ENCODE measurements around the gene FLT4.
A peak's percentile ranks its signal among the peaks of the same experiment; 100 is the strongest.

The FLT4 gene

GRCh38 chr5:180593446-180594206 lies 55.8 kb downstream of the FLT4 start:
- no peak overlapping the region for H3K4me3 ChIP-seq (ENCODE audit: low read length)
- no peaks in the 10 kb centered on the region for H3K9me3 ChIP-seq (ENCODE audit: insufficient read depth, low read depth, low read length)
- 93% methylated on average over 19 of the region's 19 CpGs for WGBS
- H3K27ac ChIP-seq (ENCODE audit: low read depth, low read length), result no peak overlapping the region
- H3K27me3 ChIP-seq (ENCODE audit: insufficient read depth, low read length), result peaks cover 51% of the 10 kb centered on the region
- no peaks in the 10 kb centered on the region for H3K4me1 ChIP-seq (ENCODE audit: insufficient read depth, low read length)
- no peak overlapping the region for H3K9ac ChIP-seq (ENCODE audit: low read depth, low read length)
- H3K36me3 ChIP-seq (ENCODE audit: insufficient read depth, low read length), result no peaks in the 10 kb centered on the region

GRCh38 chr5:180592176-180592575 lies 57.2 kb downstream of the FLT4 start:
- Histone ChIP-seq H3K27ac (ENCODE audit: low read depth, low read length) (no peak overlapping the region), H3K9me3 (ENCODE audit: insufficient read depth, low read depth, low read length) (no peaks in the 10 kb centered on the region), H3K4me3 (ENCODE audit: low read length) (no peak overlapping the region), H3K27me3 (ENCODE audit: insufficient read depth, low read length) (peaks cover 66% of the 10 kb centered on the region), H3K4me1 (ENCODE audit: insufficient read depth, low read length) (no peaks in the 10 kb centered on the region), H3K36me3 (ENCODE audit: insufficient read depth, low read length) (no peaks in the 10 kb centered on the region), H3K9ac (ENCODE audit: low read depth, low read length) (no peak overlapping the region)
- 70% methylated on average over 10 of the region's 10 CpGs for WGBS

- no peaks in the 10 kb centered on the region for H3K4me1 ChIP-seq (ENCODE audit: insufficient read depth, low read length)
- peaks cover 66% of the 10 kb centered on the region for H3K27me3 ChIP-seq (ENCODE audit: insufficient read depth, low read length)
- H3K27ac ChIP-seq (ENCODE audit: low read depth, low read length), result no peak within 1 kb of the TSS
- peak within 1 kb of the TSS; percentile 47; the same call in 1 of the 2 replicates for H3K9ac ChIP-seq (ENCODE audit: low read depth, low read length)
- 6% methylated on average over 60 of the region's 60 CpGs for WGBS
- no peaks in the 10 kb centered on the region for H3K36me3 ChIP-seq (ENCODE audit: insufficient read depth, low read length)
- H3K9me3 ChIP-seq (ENCODE audit: insufficient read depth, low read depth, low read length), result no peaks in the 10 kb centered on the region
- peak within 1 kb of the TSS; percentile 51 for H3K4me3 ChIP-seq (ENCODE audit: low read length)
Measured at GRCh38 chr5:180591311-180591887, 58.0 kb downstream of the FLT4 start, which contains the start of gene SCGB3A1. TSS of gene SCGB3A1 (minus strand) at chr5:180591499. CDS start at chr5:180591462, 37 bp downstream.

- H3K4me1 ChIP-seq (ENCODE audit: insufficient read depth, low read length), result no peaks in the 10 kb centered on the region
- peaks cover 67% of the 10 kb centered on the region for H3K27me3 ChIP-seq (ENCODE audit: insufficient read depth, low read length)
- no peaks in the 10 kb centered on the region for H3K36me3 ChIP-seq (ENCODE audit: insufficient read depth, low read length)
- no peak overlapping the region; the same call in 1 of the 2 replicates for H3K9ac ChIP-seq (ENCODE audit: low read depth, low read length)
- 4% methylated on average over 63 of the region's 63 CpGs for WGBS
- H3K4me3 ChIP-seq (ENCODE audit: low read length), result peak overlapping the region; percentile 51
- no peaks in the 10 kb centered on the region for H3K9me3 ChIP-seq (ENCODE audit: insufficient read depth, low read depth, low read length)
- H3K27ac ChIP-seq (ENCODE audit: low read depth, low read length), result no peak overlapping the region
Measured at GRCh38 chr5:180590543-180591310, 58.7 kb downstream of the FLT4 start.

- 14% methylated on average over 44 of the region's 44 CpGs for WGBS
- peak overlapping the region; percentile 51 for H3K4me3 ChIP-seq (ENCODE audit: low read length)
- no peak overlapping the region for H3K27ac ChIP-seq (ENCODE audit: low read depth, low read length)
- H3K4me1 ChIP-seq (ENCODE audit: insufficient read depth, low read length), result no peaks in the 10 kb centered on the region
- H3K9ac ChIP-seq (ENCODE audit: low read depth, low read length), result no peak overlapping the region
- H3K27me3 ChIP-seq (ENCODE audit: insufficient read depth, low read length), result peaks cover 69% of the 10 kb centered on the region
- H3K36me3 ChIP-seq (ENCODE audit: insufficient read depth, low read length), result no peaks in the 10 kb centered on the region
- no peaks in the 10 kb centered on the region for H3K9me3 ChIP-seq (ENCODE audit: insufficient read depth, low read depth, low read length)
Measured at GRCh38 chr5:180589771-180590542, 59.4 kb downstream of the FLT4 start.

- Histone ChIP-seq H3K9me3 (ENCODE audit: insufficient read depth, low read depth, low read length) (no peaks in the 10 kb centered on the region), H3K4me1 (ENCODE audit: insufficient read depth, low read length) (no peaks in the 10 kb centered on the region), H3K27ac (ENCODE audit: low read depth, low read length) (no peak overlapping the region), H3K27me3 (ENCODE audit: insufficient read depth, low read length) (peaks cover 50% of the 10 kb centered on the region), H3K4me3 (ENCODE audit: low read length) (no peak overlapping the region), H3K36me3 (ENCODE audit: insufficient read depth, low read length) (no peaks in the 10 kb centered on the region), H3K9ac (ENCODE audit: low read depth, low read length) (no peak overlapping the region)
- WGBS, result 93% methylated on average over 10 of the region's 10 CpGs
Measured at GRCh38 chr5:180586870-180587269, 62.5 kb downstream of the FLT4 start.

GRCh38 chr5:180586204-180586603 lies 63.2 kb downstream of the FLT4 start:
- no peaks in the 10 kb centered on the region for H3K4me1 ChIP-seq (ENCODE audit: insufficient read depth, low read length)
- no peak overlapping the region for H3K9ac ChIP-seq (ENCODE audit: low read depth, low read length)
- H3K36me3 ChIP-seq (ENCODE audit: insufficient read depth, low read length), result no peaks in the 10 kb centered on the region
- 82% methylated on average over 3 of the region's 3 CpGs for WGBS
- H3K27me3 ChIP-seq (ENCODE audit: insufficient read depth, low read length), result peaks cover 44% of the 10 kb centered on the region
- H3K27ac ChIP-seq (ENCODE audit: low read depth, low read length), result no peak overlapping the region
- H3K4me3 ChIP-seq (ENCODE audit: low read length), result no peak overlapping the region
- no peaks in the 10 kb centered on the region for H3K9me3 ChIP-seq (ENCODE audit: insufficient read depth, low read depth, low read length)

- Histone ChIP-seq H3K9ac (ENCODE audit: low read depth, low read length) (no peak overlapping the region), H3K4me3 (ENCODE audit: low read length) (no peak overlapping the region), H3K36me3 (ENCODE audit: insufficient read depth, low read length) (no peaks in the 10 kb centered on the region), H3K4me1 (ENCODE audit: insufficient read depth, low read length) (no peaks in the 10 kb centered on the region), H3K27me3 (ENCODE audit: insufficient read depth, low read length) (peaks cover 19% of the 10 kb centered on the region), H3K9me3 (ENCODE audit: insufficient read depth, low read depth, low read length) (no peaks in the 10 kb centered on the region), H3K27ac (ENCODE audit: low read depth, low read length) (no peak overlapping the region)
- no CpG with 5 or more reads among the region's 2 CpGs for WGBS
Measured at GRCh38 chr5:180583738-180584137, 65.7 kb downstream of the FLT4 start.

- Histone ChIP-seq H3K4me3 (ENCODE audit: low read length) (no peak overlapping the region), H3K9ac (ENCODE audit: low read depth, low read length) (no peak overlapping the region), H3K4me1 (ENCODE audit: insufficient read depth, low read length) (no peaks in the 10 kb centered on the region), H3K27me3 (ENCODE audit: insufficient read depth, low read length) (peaks cover 1% of the 10 kb centered on the region; the same call in 1 of the 2 replicates), H3K27ac (ENCODE audit: low read depth, low read length) (no peak overlapping the region), H3K36me3 (ENCODE audit: insufficient read depth, low read length) (peaks cover 20% of the 10 kb centered on the region), H3K9me3 (ENCODE audit: insufficient read depth, low read depth, low read length) (no peaks in the 10 kb centered on the region)
- WGBS, result 97% methylated on average over 5 of the region's 6 CpGs
Measured at GRCh38 chr5:180580681-180581080, 68.7 kb downstream of the FLT4 start.

- 95% methylated on average over 1 of the region's 2 CpGs for WGBS
- Histone ChIP-seq H3K9ac (ENCODE audit: low read depth, low read length) (no peak overlapping the region), H3K36me3 (ENCODE audit: insufficient read depth, low read length) (peaks cover 70% of the 10 kb centered on the region), H3K27me3 (ENCODE audit: insufficient read depth, low read length) (no peaks in the 10 kb centered on the region), H3K9me3 (ENCODE audit: insufficient read depth, low read depth, low read length) (no peaks in the 10 kb centered on the region), H3K4me3 (ENCODE audit: low read length) (no peak overlapping the region), H3K4me1 (ENCODE audit: insufficient read depth, low read length) (no peaks in the 10 kb centered on the region), H3K27ac (ENCODE audit: low read depth, low read length) (no peak overlapping the region)
Measured at GRCh38 chr5:180575571-180575970, 73.8 kb downstream of the FLT4 start.
